ENCODE results near the gene TNFSF18. TPM values are rescaled to one million over a fixed set of nuclear protein-coding genes. Genes with fewer than 3 reads are reported as not detected.

TNFSF18 gene
- total RNA-seq, 1 donor from 2014 or later: 0.14 TPM

DNA sequence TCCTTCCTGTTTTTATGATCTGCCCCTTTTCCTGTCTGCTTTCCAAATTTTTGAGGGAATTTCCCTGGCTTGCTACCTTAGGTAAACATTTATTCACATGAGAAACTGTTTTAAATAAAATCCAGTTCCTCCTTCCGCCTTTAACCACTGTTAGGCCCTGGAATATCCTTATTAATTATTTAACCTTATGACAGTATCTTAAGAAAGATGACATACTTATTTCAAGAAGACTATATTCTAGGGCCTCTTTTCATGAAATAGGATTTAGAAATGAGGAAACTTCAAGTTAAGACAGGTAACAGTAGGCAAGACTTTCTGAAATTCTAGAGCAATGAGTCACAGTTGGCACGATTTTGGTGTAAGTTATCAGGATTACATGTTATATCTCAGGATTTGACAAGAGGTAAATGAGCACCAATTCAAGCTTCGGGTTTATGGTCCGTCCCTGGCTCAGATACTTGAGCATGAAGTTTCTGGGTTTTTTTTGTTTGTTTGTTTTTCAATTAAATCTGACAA lies 2.0 kb upstream of the TNFSF18 start:
- DNase-seq (ENCODE audit: low read depth): peak; percentile 39
- no peak for FAIRE-seq
- H3K27me3 Mint-ChIP-seq (ENCODE audit: low read depth, unreplicated experiment): no peaks in the 10 kb centered on the region
- Histone ChIP-seq H3K4me2 (ENCODE audit: low read length) (no peak overlapping the region), H3K27ac (ENCODE audit: low read depth, low read length) (no peak overlapping the region), H3K9me3 (ENCODE audit: insufficient read depth, low read depth, low read length) (no peaks in the 10 kb centered on the region), H3K36me3 (ENCODE audit: insufficient read depth, low read length) (no peaks in the 10 kb centered on the region), H3K4me3 (ENCODE audit: insufficient read depth, low read depth, low read length) (no peak overlapping the region), H3K4me1 (ENCODE audit: insufficient read depth, low read length) (peaks cover 14% of the 10 kb centered on the region), H3K27me3 (ENCODE audit: insufficient read depth, low read length) (no peaks in the 10 kb centered on the region), H4K20me1 (ENCODE audit: insufficient read depth, low read length) (no peaks in the 10 kb centered on the region), H2AFZ (ENCODE audit: low read depth, low read length) (no peak overlapping the region), H3K9ac (ENCODE audit: low read length) (no peak overlapping the region), H3K79me2 (ENCODE audit: insufficient read depth, low read length) (no peaks in the 10 kb centered on the region)
- TF ChIP-seq, protein P1, sequence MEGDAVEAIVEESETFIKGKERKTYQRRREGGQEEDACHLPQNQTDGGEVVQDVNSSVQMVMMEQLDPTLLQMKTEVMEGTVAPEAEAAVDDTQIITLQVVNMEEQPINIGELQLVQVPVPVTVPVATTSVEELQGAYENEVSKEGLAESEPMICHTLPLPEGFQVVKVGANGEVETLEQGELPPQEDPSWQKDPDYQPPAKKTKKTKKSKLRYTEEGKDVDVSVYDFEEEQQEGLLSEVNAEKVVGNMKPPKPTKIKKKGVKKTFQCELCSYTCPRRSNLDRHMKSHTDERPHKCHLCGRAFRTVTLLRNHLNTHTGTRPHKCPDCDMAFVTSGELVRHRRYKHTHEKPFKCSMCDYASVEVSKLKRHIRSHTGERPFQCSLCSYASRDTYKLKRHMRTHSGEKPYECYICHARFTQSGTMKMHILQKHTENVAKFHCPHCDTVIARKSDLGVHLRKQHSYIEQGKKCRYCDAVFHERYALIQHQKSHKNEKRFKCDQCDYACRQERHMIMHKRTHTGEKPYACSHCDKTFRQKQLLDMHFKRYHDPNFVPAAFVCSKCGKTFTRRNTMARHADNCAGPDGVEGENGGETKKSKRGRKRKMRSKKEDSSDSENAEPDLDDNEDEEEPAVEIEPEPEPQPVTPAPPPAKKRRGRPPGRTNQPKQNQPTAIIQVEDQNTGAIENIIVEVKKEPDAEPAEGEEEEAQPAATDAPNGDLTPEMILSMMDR (IDR thresholded peaks at IDR 0.05; ENCODE audit: insufficient read depth, low read depth, low read length): no peak
- H3K36me3 Mint-ChIP-seq (ENCODE audit: low read depth, unreplicated experiment): no peaks in the 10 kb centered on the region
- no peaks in the 10 kb centered on the region for H3K9me3 Mint-ChIP-seq (ENCODE audit: unreplicated experiment)
- no peak overlapping the region for H3K4me3 Mint-ChIP-seq (ENCODE audit: unreplicated experiment)
- peaks cover 18% of the 10 kb centered on the region for H3K4me1 Mint-ChIP-seq (ENCODE audit: low read depth, unreplicated experiment)
- no peak overlapping the region for H3K27ac Mint-ChIP-seq (ENCODE audit: unreplicated experiment)

DNA sequence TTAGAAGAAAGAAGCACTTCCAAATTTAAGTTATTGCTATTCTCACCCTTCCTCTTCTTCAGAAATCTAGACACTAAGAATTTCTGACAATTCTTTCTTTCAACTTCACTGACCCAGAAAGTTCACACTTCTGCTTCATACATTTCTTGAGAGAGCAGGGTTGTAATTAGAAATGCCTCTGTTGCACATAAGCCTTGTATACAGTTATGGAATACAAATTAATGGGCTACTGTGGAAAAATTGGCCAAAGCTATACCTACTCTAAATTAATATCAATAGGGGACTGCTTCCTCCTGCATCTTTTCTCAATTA lies 1.5 kb downstream of the TNFSF18 start:
- no peak overlapping the region for H3K27ac ChIP-seq (ENCODE audit: low read depth, low read length)

DNA sequence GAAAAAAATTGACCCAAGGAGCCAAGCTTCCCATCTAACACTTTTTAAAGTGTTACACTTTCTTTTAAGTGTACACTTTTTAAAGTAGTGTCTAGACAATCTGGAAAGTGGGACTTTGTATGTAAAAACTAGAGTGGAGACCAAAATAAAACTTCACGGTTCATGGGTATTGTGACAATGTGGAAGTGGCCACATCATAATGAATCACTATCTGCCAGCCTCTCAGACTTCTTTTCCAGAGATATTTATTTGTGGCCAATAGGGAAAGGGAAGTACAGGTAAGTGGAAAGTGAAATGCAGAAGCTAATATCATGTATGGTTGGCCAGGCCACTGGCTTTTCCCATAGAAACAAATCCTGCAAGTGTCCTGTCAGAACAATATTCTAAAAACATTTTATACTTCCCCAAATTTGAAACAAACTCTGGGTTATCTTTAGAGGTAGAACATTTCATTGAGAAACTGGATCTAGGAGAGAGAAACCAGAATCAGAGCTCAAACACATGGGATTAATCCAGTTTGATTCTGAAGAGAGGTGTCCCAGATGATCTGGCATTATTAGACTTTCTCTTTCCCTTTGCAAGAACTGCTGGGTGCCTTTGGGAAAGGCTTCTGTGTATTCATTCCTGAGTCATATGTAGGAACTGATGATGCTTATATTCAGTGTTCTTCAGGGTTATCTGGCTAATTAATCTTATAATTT lies 2.0 kb downstream of the TNFSF18 start:
- Mint-ChIP-seq H3K36me3 (ENCODE audit: low read depth, unreplicated experiment) (no peaks in the 10 kb centered on the region), H3K27me3 (ENCODE audit: low read depth, unreplicated experiment) (no peaks in the 10 kb centered on the region), H3K9me3 (ENCODE audit: unreplicated experiment) (no peaks in the 10 kb centered on the region), H3K27ac (ENCODE audit: unreplicated experiment) (peak overlapping the region; percentile 26), H3K4me3 (ENCODE audit: unreplicated experiment) (no peak overlapping the region), H3K4me1 (ENCODE audit: low read depth, unreplicated experiment) (peaks cover 21% of the 10 kb centered on the region)
- no peak for FAIRE-seq
- no peak overlapping the region for H3K9ac ChIP-seq (ENCODE audit: low read length)
- no peaks in the 10 kb centered on the region for H3K79me2 ChIP-seq (ENCODE audit: insufficient read depth, low read length)
- TF ChIP-seq EZH2 (IDR thresholded peaks at IDR 0.05; ENCODE audit: insufficient read depth, low read length): no peak
- TF ChIP-seq, protein P1 (IDR thresholded peaks at IDR 0.05; ENCODE audit: insufficient read depth, low read depth, low read length): no peak
- DNase-seq (ENCODE audit: low read depth): peak; percentile 41
- peak overlapping the region; percentile 28 for H3K4me2 ChIP-seq (ENCODE audit: low read length)
- no peaks in the 10 kb centered on the region for H3K9me3 ChIP-seq (ENCODE audit: insufficient read depth, low read depth, low read length)
- no peaks in the 10 kb centered on the region for H3K36me3 ChIP-seq (ENCODE audit: insufficient read depth, low read length)
- no peak overlapping the region for H3K27ac ChIP-seq (ENCODE audit: low read depth, low read length)
- H3K27me3 ChIP-seq (ENCODE audit: insufficient read depth, low read length): no peaks in the 10 kb centered on the region
- no peak overlapping the region for H3K4me3 ChIP-seq (ENCODE audit: insufficient read depth, low read depth, low read length)
- H2AFZ ChIP-seq (ENCODE audit: low read depth, low read length): no peak overlapping the region
- no peaks in the 10 kb centered on the region for H4K20me1 ChIP-seq (ENCODE audit: insufficient read depth, low read length)
- H3K4me1 ChIP-seq (ENCODE audit: insufficient read depth, low read length): peaks cover 16% of the 10 kb centered on the region

More for the DNA sequence above, 1.5 kb downstream of the TNFSF18 start:
- FAIRE-seq (no peak), DNase-seq (ENCODE audit: low read depth) (no peak)
- no peak overlapping the region for H3K4me2 ChIP-seq (ENCODE audit: low read length)
- no peak overlapping the region for H3K4me3 ChIP-seq (ENCODE audit: insufficient read depth, low read depth, low read length)
- H3K9me3 ChIP-seq (ENCODE audit: insufficient read depth, low read depth, low read length): no peaks in the 10 kb centered on the region
- H3K9ac ChIP-seq (ENCODE audit: low read length): no peak overlapping the region
- H3K79me2 ChIP-seq (ENCODE audit: insufficient read depth, low read length): no peaks in the 10 kb centered on the region
- H3K27me3 Mint-ChIP-seq (ENCODE audit: low read depth, unreplicated experiment): no peaks in the 10 kb centered on the region
- no peaks in the 10 kb centered on the region for H3K9me3 Mint-ChIP-seq (ENCODE audit: unreplicated experiment)
- no peaks in the 10 kb centered on the region for H3K36me3 ChIP-seq (ENCODE audit: insufficient read depth, low read length)
- H3K4me3 Mint-ChIP-seq (ENCODE audit: unreplicated experiment): no peak overlapping the region
- no peaks in the 10 kb centered on the region for H4K20me1 ChIP-seq (ENCODE audit: insufficient read depth, low read length)
- no peak overlapping the region for H3K27ac Mint-ChIP-seq (ENCODE audit: unreplicated experiment)
- H3K36me3 Mint-ChIP-seq (ENCODE audit: low read depth, unreplicated experiment): no peaks in the 10 kb centered on the region
- H3K4me1 ChIP-seq (ENCODE audit: insufficient read depth, low read length): peaks cover 14% of the 10 kb centered on the region
- H2AFZ ChIP-seq (ENCODE audit: low read depth, low read length): no peak overlapping the region
- TF ChIP-seq EZH2 (IDR thresholded peaks at IDR 0.05; ENCODE audit: insufficient read depth, low read length): no peak
- TF ChIP-seq, protein P1 (IDR thresholded peaks at IDR 0.05; ENCODE audit: insufficient read depth, low read depth, low read length): no peak
- H3K4me1 Mint-ChIP-seq (ENCODE audit: low read depth, unreplicated experiment): peaks cover 18% of the 10 kb centered on the region
- no peaks in the 10 kb centered on the region for H3K27me3 ChIP-seq (ENCODE audit: insufficient read depth, low read length)

Measured in astrocyte (in vitro differentiated cells and primary cell).